ENCODE data around the gene SMU1.

The SMU1 gene

GRCh38 chr9:33076046-33077004 is at the start of gene SMU1:
SMU1 (minus strand) TSS chr9:33076674; CDS start chr9:33076608, 66 bp downstream.
- peak; percentile 98 for DNase-seq (ENCODE audit: low read depth)

GRCh38 chr9:33125461-33125860 is 49.0 kb upstream of the SMU1 start:
- no peak for DNase-seq (ENCODE audit: low read depth)

- no peak for DNase-seq (ENCODE audit: low read depth)
These were observed 48.4 kb upstream of the SMU1 start for GRCh38 chr9:33124751-33125381.

GRCh38 chr9:33124046-33124445 is 47.6 kb upstream of the SMU1 start:
- DNase-seq (ENCODE audit: low read depth): no peak

GRCh38 chr9:33123407-33124031 is 47.0 kb upstream of the SMU1 start:
- no peak for DNase-seq (ENCODE audit: low read depth)

GRCh38 chr9:33120620-33121019 is 44.1 kb upstream of the SMU1 start:
- DNase-seq (ENCODE audit: low read depth): no peak

GRCh38 chr9:33117796-33118195 is 41.3 kb upstream of the SMU1 start:
- no peak for DNase-seq (ENCODE audit: low read depth)

GRCh38 chr9:33117306-33117705 is 40.8 kb upstream of the SMU1 start:
- peak; percentile 81 for DNase-seq (ENCODE audit: low read depth)

- DNase-seq (ENCODE audit: low read depth): peak; percentile 72
These were observed 40.4 kb upstream of the SMU1 start for GRCh38 chr9:33116860-33117259.

GRCh38 chr9:33114746-33115145 is 38.3 kb upstream of the SMU1 start:
- DNase-seq (ENCODE audit: low read depth): no peak

- no peak for DNase-seq (ENCODE audit: low read depth)
These were observed 37.5 kb upstream of the SMU1 start for GRCh38 chr9:33113799-33114547.

- DNase-seq (ENCODE audit: low read depth): no peak
These were observed 35.6 kb upstream of the SMU1 start for GRCh38 chr9:33112094-33112493.

- DNase-seq (ENCODE audit: low read depth): no peak
These were observed 35.2 kb upstream of the SMU1 start for GRCh38 chr9:33111631-33112030.

- no peak for DNase-seq (ENCODE audit: low read depth)
These were observed 34.2 kb upstream of the SMU1 start for GRCh38 chr9:33110686-33111085.

GRCh38 chr9:33109850-33110595 is 33.5 kb upstream of the SMU1 start:
- no peak for DNase-seq (ENCODE audit: low read depth)

GRCh38 chr9:33109097-33109496 is 32.6 kb upstream of the SMU1 start:
- DNase-seq (ENCODE audit: low read depth): no peak

- DNase-seq (ENCODE audit: low read depth): no peak
These were observed 32.0 kb upstream of the SMU1 start for GRCh38 chr9:33108472-33108871.

- DNase-seq (ENCODE audit: low read depth): no peak
These were observed 31.3 kb upstream of the SMU1 start for GRCh38 chr9:33107762-33108161.

- DNase-seq (ENCODE audit: low read depth): peak; percentile 97
These were observed 30.6 kb upstream of the SMU1 start for GRCh38 chr9:33106827-33107621.

- DNase-seq (ENCODE audit: low read depth): no peak
These were observed 29.9 kb upstream of the SMU1 start for GRCh38 chr9:33106372-33106771.

GRCh38 chr9:33105959-33106358 is 29.5 kb upstream of the SMU1 start:
- no peak for DNase-seq (ENCODE audit: low read depth)
